BE2C (cell line): Measurements from ENCODE around the gene EMCN.
"Not testable (repeated sequence)": the region's sequence is repeated elsewhere in the genome, so short reads cannot be mapped to it uniquely, and the experiment has no call there.

ENCODE experiments used
- DNase-seq: peaks from one replicate; pipeline ENCODE4 v3.0.0-alpha.2; 2020
- H3K27me3 ChIP-seq: fragments of 250-450 bp; sonication (Bioruptor Pico); 2 replicates; pipeline ENCODE4 v1.5.1; 2020; ENCODE audit warnings: mild to moderate bottlenecking
- H3K36me3 ChIP-seq: fragments of 250-450 bp; sonication (Bioruptor Pico); 2 replicates; pipeline ENCODE4 v1.5.1; 2020; ENCODE audit warnings: mild to moderate bottlenecking
- H3K4me1 ChIP-seq: fragments of 250-450 bp; sonication (Bioruptor Pico); 2 replicates; pipeline ENCODE4 v1.5.1; 2020
- H3K4me3 ChIP-seq: 2 replicates; pipeline ENCODE4 v1.5.1; 2011; ENCODE audit warnings: low read depth, low read length
- H3K9me3 ChIP-seq: fragments of 250-450 bp; sonication (Bioruptor Pico); 2 replicates; pipeline ENCODE4 v1.5.1; 2020
- TF ChIP-seq, protein P1 (sequence below): IDR thresholded peaks from 2 replicates; pipeline ENCODE4 v1.5.1; 2012; ENCODE audit warnings: mild to moderate bottlenecking, low read depth, low read length

The EMCN gene

DNA sequence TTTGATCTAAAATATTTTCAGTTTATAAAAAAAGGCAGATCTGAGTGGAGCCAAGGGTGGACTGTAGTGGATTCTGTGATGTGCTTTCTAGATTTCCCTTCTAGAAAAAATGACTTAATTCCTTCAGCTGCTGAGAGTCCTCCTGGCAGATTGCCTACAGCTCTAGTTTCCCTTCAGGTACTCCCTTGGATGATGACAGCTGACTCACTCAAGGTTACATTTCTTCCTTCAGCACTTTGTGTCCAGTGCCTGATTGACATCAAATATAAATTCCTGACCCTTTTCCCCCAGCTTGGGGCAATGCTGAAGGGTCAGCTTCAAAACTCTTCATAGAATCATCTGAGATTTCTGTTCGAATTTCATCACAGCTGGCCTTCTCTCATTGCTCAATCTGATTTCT lies 161.7 kb downstream of the EMCN start:
- Histone ChIP-seq H3K4me1 (no peaks in the 10 kb centered on the region), H3K27me3 (no peaks in the 10 kb centered on the region; the same call in 1 of the 2 replicates), H3K9me3 (no peaks in the 10 kb centered on the region), H3K4me3 (no peak overlapping the region), H3K36me3 (no peaks in the 10 kb centered on the region)
- TF ChIP-seq, protein P1, sequence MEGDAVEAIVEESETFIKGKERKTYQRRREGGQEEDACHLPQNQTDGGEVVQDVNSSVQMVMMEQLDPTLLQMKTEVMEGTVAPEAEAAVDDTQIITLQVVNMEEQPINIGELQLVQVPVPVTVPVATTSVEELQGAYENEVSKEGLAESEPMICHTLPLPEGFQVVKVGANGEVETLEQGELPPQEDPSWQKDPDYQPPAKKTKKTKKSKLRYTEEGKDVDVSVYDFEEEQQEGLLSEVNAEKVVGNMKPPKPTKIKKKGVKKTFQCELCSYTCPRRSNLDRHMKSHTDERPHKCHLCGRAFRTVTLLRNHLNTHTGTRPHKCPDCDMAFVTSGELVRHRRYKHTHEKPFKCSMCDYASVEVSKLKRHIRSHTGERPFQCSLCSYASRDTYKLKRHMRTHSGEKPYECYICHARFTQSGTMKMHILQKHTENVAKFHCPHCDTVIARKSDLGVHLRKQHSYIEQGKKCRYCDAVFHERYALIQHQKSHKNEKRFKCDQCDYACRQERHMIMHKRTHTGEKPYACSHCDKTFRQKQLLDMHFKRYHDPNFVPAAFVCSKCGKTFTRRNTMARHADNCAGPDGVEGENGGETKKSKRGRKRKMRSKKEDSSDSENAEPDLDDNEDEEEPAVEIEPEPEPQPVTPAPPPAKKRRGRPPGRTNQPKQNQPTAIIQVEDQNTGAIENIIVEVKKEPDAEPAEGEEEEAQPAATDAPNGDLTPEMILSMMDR: no peak
- DNase-seq: no peak

DNA sequence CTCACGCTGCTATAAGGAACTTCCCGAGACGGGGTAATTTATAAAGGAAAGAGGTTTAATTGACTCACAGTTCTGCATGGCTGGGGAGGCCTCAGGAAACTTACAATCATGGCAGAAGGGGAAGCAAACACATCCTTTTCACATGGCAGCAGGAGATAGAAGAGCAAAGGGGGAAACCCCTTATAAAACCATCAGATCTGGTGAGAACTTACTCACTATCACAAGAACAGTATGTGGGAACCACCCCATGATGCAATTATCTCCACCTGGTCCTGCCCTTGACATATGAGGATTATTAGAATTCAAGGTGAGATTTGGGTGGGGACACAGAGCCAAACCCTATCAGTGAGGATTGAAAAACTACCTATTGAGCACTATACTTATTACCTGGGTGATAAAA lies 165.5 kb downstream of the EMCN start:
- H3K4me3 ChIP-seq, DNase-seq, H3K9me3 ChIP-seq, H3K4me1 ChIP-seq, H3K27me3 ChIP-seq, H3K36me3 ChIP-seq: not testable (repeated sequence)

DNA sequence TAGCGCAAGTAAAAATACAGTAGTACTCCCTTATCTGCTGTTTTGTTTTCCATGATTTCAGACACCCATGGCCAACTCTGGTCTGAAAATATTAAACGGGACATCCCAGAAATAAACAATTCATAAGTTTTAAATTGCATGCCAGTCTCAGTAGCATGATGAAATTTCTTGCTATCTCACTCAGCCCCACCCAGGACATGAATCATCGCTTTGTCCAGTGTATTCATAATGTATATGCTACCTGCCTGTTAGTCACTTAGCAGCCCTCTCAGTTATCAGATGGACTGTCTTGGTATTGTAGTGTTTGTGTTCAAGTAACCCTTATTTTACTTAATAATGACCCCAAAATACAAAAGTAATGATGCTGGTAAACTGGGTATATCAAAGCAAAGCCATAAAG lies 169.3 kb downstream of the EMCN start:
- Histone ChIP-seq H3K4me1 (no peaks in the 10 kb centered on the region; the same call in 1 of the 2 replicates), H3K27me3 (no peaks in the 10 kb centered on the region), H3K36me3 (no peaks in the 10 kb centered on the region), H3K9me3 (no peaks in the 10 kb centered on the region), H3K4me3 (no peak overlapping the region)
- TF ChIP-seq, protein P1: no peak
- peak; percentile 28 for DNase-seq

DNA sequence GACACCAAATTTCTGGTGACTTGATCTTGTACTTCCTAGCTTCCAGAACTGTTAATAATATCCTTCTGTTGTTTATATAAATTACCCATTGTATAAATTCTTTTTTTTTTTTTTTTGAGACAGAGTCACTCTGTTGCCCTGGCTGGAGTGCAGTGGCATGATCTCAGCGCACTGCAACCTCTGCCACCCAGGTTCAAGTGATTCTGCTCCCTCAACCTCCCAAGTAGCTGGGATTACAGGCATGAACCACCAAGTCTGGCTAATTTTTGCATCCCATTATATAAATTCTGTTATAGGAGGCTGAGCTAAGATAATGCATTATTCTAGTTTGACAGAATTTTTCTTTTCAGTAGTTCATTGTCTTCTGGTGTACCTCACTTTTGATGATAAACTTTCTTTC lies 170.6 kb downstream of the EMCN start:
- H3K4me1 ChIP-seq: no peaks in the 10 kb centered on the region; the same call in 1 of the 2 replicates
- TF ChIP-seq, protein P1: no peak
- H3K4me3 ChIP-seq: no peak overlapping the region
- DNase-seq: no peak
- no peaks in the 10 kb centered on the region for H3K36me3 ChIP-seq
- no peaks in the 10 kb centered on the region for H3K27me3 ChIP-seq
- no peaks in the 10 kb centered on the region for H3K9me3 ChIP-seq

DNA sequence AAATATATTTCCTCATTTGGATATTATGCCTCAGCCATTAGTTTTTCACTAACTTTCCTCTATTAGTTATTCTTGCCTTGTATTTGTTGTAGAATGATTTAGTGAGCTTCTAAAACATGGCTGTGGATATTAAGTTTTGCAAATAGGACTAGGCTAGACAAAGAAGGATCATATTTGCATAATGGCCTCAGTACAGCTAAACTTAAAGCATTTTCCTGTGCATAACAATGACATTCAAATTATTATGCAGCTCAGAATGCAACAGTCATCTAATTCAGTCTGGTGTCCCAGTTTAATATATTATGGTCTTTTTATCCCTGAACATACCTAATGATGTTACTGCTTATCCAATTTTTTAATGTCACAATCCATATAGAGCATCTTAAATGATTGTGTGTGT lies 172.2 kb downstream of the EMCN start:
- DNase-seq: no peak
- no peaks in the 10 kb centered on the region; the same call in 1 of the 2 replicates for H3K4me1 ChIP-seq
- H3K36me3 ChIP-seq: no peaks in the 10 kb centered on the region
- no peaks in the 10 kb centered on the region for H3K27me3 ChIP-seq
- TF ChIP-seq, protein P1: no peak
- H3K9me3 ChIP-seq: no peaks in the 10 kb centered on the region
- no peak overlapping the region for H3K4me3 ChIP-seq
